ENCODE results near the gene EGFL8. TPM values are rescaled to one million over a fixed set of nuclear protein-coding genes. Genes with fewer than 3 reads are reported as not detected.
"Not testable (repeated sequence)": the region's sequence is repeated elsewhere in the genome, so short reads cannot be mapped to it uniquely, and the experiment has no call there.

EGFL8 gene
- total RNA-seq, 2 donors from 2014 or later = 13.8 to 16.2 TPM

- H3K4me1 ChIP-seq (ENCODE audit: control insufficient read depth in 1 of 2, low read depth in 2 of 2) = peaks cover 13 to 39% of the 10 kb centered on the region in 2 donors
Observed at GRCh38 chr6:32187009-32187709, 22.8 kb downstream of the EGFL8 start.

DNA sequence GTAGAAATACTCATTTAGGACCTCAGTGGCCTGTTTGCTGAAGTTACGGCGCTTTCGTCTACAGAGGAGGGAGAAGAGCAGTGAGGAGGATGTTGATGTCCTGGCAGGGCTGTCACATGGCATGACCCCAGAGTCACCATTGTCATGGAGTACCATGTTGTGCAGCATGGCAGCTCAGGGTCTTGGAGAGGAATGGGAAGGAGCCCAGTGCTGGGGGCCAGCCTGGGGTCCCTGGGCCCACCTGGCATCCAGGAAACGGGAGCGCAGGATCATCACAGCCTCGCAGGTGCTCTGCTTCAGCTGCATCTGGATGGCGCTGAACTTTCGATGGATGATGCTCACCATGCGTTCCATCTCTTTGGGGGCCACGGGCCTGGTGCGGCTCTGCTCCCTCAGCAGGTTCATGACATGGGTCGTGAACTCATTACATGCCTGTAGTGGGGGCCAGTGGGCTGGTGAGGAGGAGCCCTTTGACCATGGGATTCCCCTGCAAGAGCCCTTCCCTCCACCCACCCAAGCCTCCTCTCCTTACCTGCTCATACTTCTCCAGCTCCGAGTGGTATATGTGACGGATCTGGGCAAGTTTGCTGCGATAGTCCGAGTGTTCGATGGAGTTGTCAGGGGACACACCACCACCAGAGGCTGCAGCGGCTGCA lies 23.5 kb downstream of the EGFL8 start:
- not testable (repeated sequence) for H3K27me3 ChIP-seq (replicated peaks; ENCODE audit: insufficient read depth); ATAC-seq (ENCODE audit: insufficient number of reproducible peaks, low FRiP score, low read depth); H3K9me3 ChIP-seq; DNase-seq (ENCODE audit: low spot score)
- peak overlapping the region; percentile 86 for H3K4me3 ChIP-seq
- H3K4me1 ChIP-seq (ENCODE audit: control insufficient read depth in 1 of 2, low read depth in 2 of 2) = peaks cover 13 to 39% of the 10 kb centered on the region in 2 donors
- H3K36me3 ChIP-seq = peaks cover 10% of the 10 kb centered on the region
- H3K27ac ChIP-seq = peak overlapping the region in 1 of 2 donors; percentile 97

More at GRCh38 chr6:32187009-32187709, 22.8 kb downstream of the EGFL8 start:
- peak overlapping the region; percentile 6 to 74 for H3K27ac ChIP-seq
- no peaks in the 10 kb centered on the region for H3K27me3 ChIP-seq (replicated peaks; ENCODE audit: insufficient read depth)
- ATAC-seq (ENCODE audit: insufficient number of reproducible peaks, low FRiP score, low read depth) (no peak), DNase-seq (ENCODE audit: low spot score) (no peak)
- no peak for TF ChIP-seq CTCF (IDR thresholded peaks at IDR 0.05)
- H3K4me3 ChIP-seq = no peak overlapping the region
- H3K36me3 ChIP-seq = peaks cover 10% of the 10 kb centered on the region
- no peaks in the 10 kb centered on the region for H3K9me3 ChIP-seq

GRCh38 chr6:32188381-32189068 lies 24.1 kb downstream of the EGFL8 start:
- H3K27me3 ChIP-seq (replicated peaks; ENCODE audit: insufficient read depth) = no peaks in the 10 kb centered on the region
- DNase-seq (ENCODE audit: low spot score) (no peak), ATAC-seq (ENCODE audit: insufficient number of reproducible peaks, low FRiP score, low read depth) (no peak)
- H3K9me3 ChIP-seq = no peaks in the 10 kb centered on the region
- peak overlapping the region; percentile 91 to 97 for H3K27ac ChIP-seq
- peak overlapping the region; percentile 86 for H3K4me3 ChIP-seq
- H3K4me1 ChIP-seq (ENCODE audit: control insufficient read depth in 1 of 2, low read depth in 2 of 2) = peaks cover 13 to 39% of the 10 kb centered on the region in 2 donors
- peaks cover 10% of the 10 kb centered on the region for H3K36me3 ChIP-seq
- no peak for TF ChIP-seq CTCF (IDR thresholded peaks at IDR 0.05)

- H3K27ac ChIP-seq = peak overlapping the region; percentile 91 to 97
- ATAC-seq (ENCODE audit: insufficient number of reproducible peaks, low FRiP score, low read depth) (no peak), DNase-seq (ENCODE audit: low spot score) (no peak)
- TF ChIP-seq CTCF (IDR thresholded peaks at IDR 0.05) = no peak
- peak overlapping the region; percentile 86 for H3K4me3 ChIP-seq
- H3K9me3 ChIP-seq = no peaks in the 10 kb centered on the region
- peaks cover 13 to 39% of the 10 kb centered on the region in 2 donors for H3K4me1 ChIP-seq (ENCODE audit: control insufficient read depth in 1 of 2, low read depth in 2 of 2)
- H3K36me3 ChIP-seq = peaks cover 10% of the 10 kb centered on the region
- H3K27me3 ChIP-seq (replicated peaks; ENCODE audit: insufficient read depth) = no peaks in the 10 kb centered on the region
Observed at GRCh38 chr6:32189069-32189741, 24.8 kb downstream of the EGFL8 start.

- TF ChIP-seq CTCF (IDR thresholded peaks at IDR 0.05) = no peak
- H3K27ac ChIP-seq = peak overlapping the region; percentile 91 to 97
- H3K36me3 ChIP-seq = peaks cover 10% of the 10 kb centered on the region
- peaks cover 15 to 42% of the 10 kb centered on the region in 2 donors for H3K4me1 ChIP-seq (ENCODE audit: control insufficient read depth in 1 of 2, low read depth in 2 of 2)
- H3K9me3 ChIP-seq = no peaks in the 10 kb centered on the region
- DNase-seq (ENCODE audit: low spot score) = no peak
- H3K27me3 ChIP-seq (replicated peaks; ENCODE audit: insufficient read depth) = no peaks in the 10 kb centered on the region
- H3K4me3 ChIP-seq = peak overlapping the region; percentile 86
- ATAC-seq (ENCODE audit: insufficient number of reproducible peaks, low FRiP score, low read depth) = peak; percentile 3
Observed at GRCh38 chr6:32189742-32190053, 25.3 kb downstream of the EGFL8 start.

Measured in thoracic aorta (tissue), 2 donors.